T-cell (primary cell): ENCODE results near the gene BTBD6. TPM values are rescaled to one million over a fixed set of nuclear protein-coding genes. Genes with fewer than 3 reads are reported as not detected.

Experiments
- ATAC-seq, 4 experiments: fragments of 200-7000 bp in 3 of 4; fragments of 150-1000 bp in 1 of 4; cut with Tn5 transposase; replicated peaks in 1 of 4; 1 replicate in 3 of 4; 2 replicates in 1 of 4; pipeline ENCODE4 v1.10.0; 2021; ENCODE audit warnings: moderate library complexity in 3 of 4, mild to moderate bottlenecking in 2 of 4, moderate number of reproducible peaks in 1 of 4
- CTCF ChIA-PET, 2 donors: fragments of 300-600 bp; sonication (Branson Sonifier 250); formaldehyde crosslinking; loops; one replicate each; lab custom pipeline; 2022; ENCODE audit warnings: antibody characterized with exemption in 2 of 2; lab: Charles Lee
- POLR2A ChIA-PET, 2 donors: fragments of 300-600 bp; sonication (Branson Sonifier 250); formaldehyde crosslinking; loops; one replicate each; lab custom pipeline; 2022; ENCODE audit warnings: antibody characterized with exemption in 2 of 2; lab: Charles Lee
- DNase-seq, 35 experiments: peaks; one replicate each; pipeline versions ENCODE4 v3.0.0 to v3.0.0-alpha.2; 2013 to 2023
- H3K27ac ChIP-seq: one replicate; pipeline ENCODE4 v1.5.1; 2013; ENCODE audit warnings: low read length
- H3K27me3 ChIP-seq, 2 experiments: replicated peaks in 1 of 2; 1 replicate in 1 of 2; 2 replicates in 1 of 2; pipeline versions ENCODE4 v1.6.1 to v1.7.0; 2013; ENCODE audit warnings: low read length in 1 of 2, mixed read lengths in 1 of 2; ENCODE audit not compliant: control insufficient read depth in 2 of 2, insufficient read depth in 2 of 2; ENCODE audit errors: extremely low read depth in 1 of 2
- H3K36me3 ChIP-seq, 2 donors: 1 replicate in 1 of 2; 2 replicates in 1 of 2; pipeline versions ENCODE4 v1.6.1 to v1.7.0; 2013; ENCODE audit warnings: low read length in 1 of 2; ENCODE audit not compliant: control insufficient read depth in 2 of 2, insufficient read depth in 1 of 2; ENCODE audit errors: extremely low read depth in 1 of 2
- H3K4me1 ChIP-seq, 2 experiments: 1 replicate in 1 of 2; 2 replicates in 1 of 2; pipeline versions ENCODE4 v1.6.1 to v1.7.0; 2013; ENCODE audit warnings: low read length in 2 of 2, mixed read lengths in 1 of 2; ENCODE audit not compliant: insufficient read depth in 2 of 2, control insufficient read depth in 1 of 2; ENCODE audit errors: extremely low read depth in 1 of 2
- H3K4me3 ChIP-seq, 2 donors: 1 replicate in 1 of 2; 2 replicates in 1 of 2; pipeline versions ENCODE4 v1.5.1 to v1.7.0; 2013; ENCODE audit warnings: mild to moderate bottlenecking in 2 of 2, low read length in 1 of 2, moderate library complexity in 1 of 2; ENCODE audit not compliant: control insufficient read depth in 1 of 2; ENCODE audit errors: extremely low read depth in 1 of 2
- H3K9me3 ChIP-seq: 2 replicates; pipeline ENCODE4 v1.7.0; 2013
- H3K27ac Mint-ChIP-seq, 2 donors: one replicate each; pipeline ENCODE4 v1.8.0; 2020 to 2021; ENCODE audit warnings: mild to moderate bottlenecking in 2 of 2, mixed read lengths in 2 of 2
- H3K27me3 Mint-ChIP-seq, 2 donors: one replicate each; pipeline ENCODE4 v1.8.0; 2021 to 2022; ENCODE audit warnings: mixed read lengths in 2 of 2
- H3K36me3 Mint-ChIP-seq: one replicate; pipeline ENCODE4 v1.8.0; 2021; ENCODE audit warnings: mixed read lengths
- H3K4me1 Mint-ChIP-seq, 3 donors: one replicate each; pipeline ENCODE4 v1.8.0; 2020 to 2022; ENCODE audit warnings: mixed read lengths in 3 of 3, mild to moderate bottlenecking in 1 of 3
- H3K4me3 Mint-ChIP-seq, 3 donors: one replicate each; pipeline ENCODE4 v1.8.0; 2020 to 2022; ENCODE audit warnings: mild to moderate bottlenecking in 3 of 3, mixed read lengths in 3 of 3, moderate library complexity in 3 of 3
- H3K9me3 Mint-ChIP-seq, 3 donors: one replicate each; pipeline ENCODE4 v1.8.0; 2020 to 2022; ENCODE audit warnings: mixed read lengths in 3 of 3
- WGBS: methylation state at CpG from one replicate; pipeline ENCODE4 v1.1.5; 2013; ENCODE audit warnings: missing lambda C conversion rate; ENCODE audit not compliant: insufficient coverage; 5-methylcytosine and 5-hydroxymethylcytosine counted together
- total RNA-seq, 35 experiments: library from RNA in 6 of 35; stranded (reverse) in 6 of 35; fragments of 120-200 nt in 1 of 35; gene quantifications; one replicate each; pipeline versions ENCODE4 v1.2.1 to v1.2.4 and lab custom pipeline; 2013 to 2026

Gene BTBD6
- total RNA-seq, 5 donors from 2014 or later (not counting 1 experiment from before 2014, with no cell fraction given), result 36.0 to 55.1 (median 43.3) TPM

DNA sequence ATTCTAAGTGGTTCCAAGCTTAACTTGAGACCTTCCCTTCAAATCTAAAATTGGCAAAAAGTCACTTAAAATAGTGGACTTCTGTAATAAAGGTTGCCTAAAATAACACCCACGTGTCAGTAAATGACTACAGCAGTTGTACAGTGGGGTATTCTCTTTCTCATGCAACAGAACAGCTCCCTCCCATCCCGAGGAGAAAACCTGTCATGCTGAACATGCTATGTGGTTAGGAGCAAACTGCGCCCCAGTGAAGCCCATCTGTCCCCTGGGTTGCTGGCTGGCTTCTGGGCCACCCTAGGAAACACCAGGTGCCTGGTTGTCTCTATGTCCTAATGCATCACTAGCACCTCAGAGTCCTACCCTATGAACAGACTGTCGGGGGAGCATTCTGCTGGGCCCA is 2.7 kb downstream of the BTBD6 start:
- H3K36me3 ChIP-seq, result peaks cover 16 to 34% of the 10 kb centered on the region in 2 donors
- peak overlapping the region in 2 of 3 donors; percentile 64 to 68 for H3K4me3 Mint-ChIP-seq
- H3K27ac Mint-ChIP-seq, result peak overlapping the region in 1 of 2 donors; percentile 34
- POLR2A ChIA-PET, result no interaction called here
- no peak for DNase-seq
- peaks cover 16 to 34% (median 30%) of the 10 kb centered on the region in 3 donors for H3K4me1 Mint-ChIP-seq
- H3K4me1 ChIP-seq, result peaks cover 2 to 35% of the 10 kb centered on the region in 2 experiments
- no peaks in the 10 kb centered on the region for H3K9me3 Mint-ChIP-seq
- no peaks in the 10 kb centered on the region for H3K9me3 ChIP-seq
- H3K27me3 ChIP-seq, result no peaks in the 10 kb centered on the region
- WGBS, result no CpG with 5 or more reads among the region's 4 CpGs
- CTCF ChIA-PET, result no interaction called here
- no peak for ATAC-seq
- no peak overlapping the region for H3K27ac ChIP-seq
- no peaks in the 10 kb centered on the region for H3K27me3 Mint-ChIP-seq
- no peak overlapping the region for H3K4me3 ChIP-seq
- peaks cover 15% of the 10 kb centered on the region for H3K36me3 Mint-ChIP-seq

DNA sequence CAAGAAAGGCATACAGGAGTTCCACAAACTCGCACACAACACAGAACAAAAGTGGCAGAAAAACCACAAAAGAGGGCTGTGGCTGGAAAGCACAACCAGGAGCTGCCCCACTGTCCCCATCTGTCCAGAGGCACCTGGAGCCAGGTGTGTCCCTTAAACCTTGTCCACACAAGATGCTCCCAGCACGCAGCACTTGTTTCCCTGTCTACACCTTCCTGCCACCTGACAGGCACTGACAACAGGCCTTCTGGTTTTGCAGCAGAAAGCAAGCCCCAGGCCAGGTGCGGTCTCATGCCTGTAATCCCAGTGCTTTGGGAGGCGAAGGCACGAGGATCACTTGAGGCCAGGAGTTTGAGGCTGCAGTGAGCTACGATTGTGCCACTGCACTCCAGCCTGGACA is 3.6 kb downstream of the BTBD6 start:
- WGBS, result 84% methylated on average over 6 of the region's 6 CpGs
- no peak overlapping the region for H3K27ac Mint-ChIP-seq
- POLR2A ChIA-PET, result no interaction called here
- no peak overlapping the region for H3K4me3 ChIP-seq
- peaks cover 12 to 31% (median 29%) of the 10 kb centered on the region in 3 donors for H3K4me1 Mint-ChIP-seq
- H3K36me3 Mint-ChIP-seq, result peaks cover 13% of the 10 kb centered on the region
- no peaks in the 10 kb centered on the region for H3K9me3 ChIP-seq
- H3K9me3 Mint-ChIP-seq, result no peaks in the 10 kb centered on the region
- H3K27ac ChIP-seq, result no peak overlapping the region
- DNase-seq, result no peak
- CTCF ChIA-PET, result no interaction called here
- H3K4me3 Mint-ChIP-seq, result no peak overlapping the region
- H3K27me3 Mint-ChIP-seq, result no peaks in the 10 kb centered on the region
- H3K4me1 ChIP-seq, result peaks cover 2 to 31% of the 10 kb centered on the region in 2 experiments
- peaks cover 21 to 30% of the 10 kb centered on the region in 2 donors for H3K36me3 ChIP-seq
- H3K27me3 ChIP-seq, result no peaks in the 10 kb centered on the region
- ATAC-seq, result no peak

DNA sequence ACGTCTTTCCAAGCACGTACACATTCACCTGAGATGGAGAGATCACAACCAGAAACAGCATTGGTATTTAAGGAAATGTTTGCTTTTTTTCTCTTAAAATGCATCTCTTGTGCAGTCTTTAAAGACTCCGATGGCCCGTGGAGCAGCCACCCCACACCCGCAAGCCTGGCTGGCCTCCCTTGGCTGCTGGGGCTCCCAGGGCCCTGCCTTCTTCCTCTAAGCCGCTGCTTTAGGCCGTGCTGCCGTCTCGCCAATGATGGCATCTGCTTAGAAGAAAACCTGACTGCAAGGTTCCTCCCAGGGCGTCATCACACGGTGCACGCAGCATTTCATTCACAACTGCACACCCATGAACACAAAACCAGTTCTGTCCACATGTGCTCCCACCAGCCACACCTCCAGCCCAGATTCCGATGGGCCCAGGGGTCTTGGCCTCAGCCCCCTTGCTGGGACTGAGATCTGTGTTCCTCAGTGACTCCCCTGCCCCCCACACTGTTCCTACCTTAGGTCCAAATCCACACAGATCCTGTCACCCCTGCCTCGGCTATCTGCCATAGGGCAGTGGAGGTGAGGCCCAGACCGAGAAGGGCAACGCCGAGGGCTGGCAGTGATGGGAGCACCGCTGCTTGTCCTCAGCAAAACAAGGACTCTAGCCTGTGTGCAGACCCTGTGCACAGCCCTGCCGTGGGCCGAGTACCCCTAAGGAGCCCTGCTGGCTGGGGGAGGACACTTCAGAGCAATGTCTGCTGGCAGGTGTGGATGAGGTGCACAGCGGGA is 4.4 kb downstream of the BTBD6 start:
- Histone ChIP-seq H3K9me3 (no peaks in the 10 kb centered on the region), H3K27ac (no peak overlapping the region), H3K27me3 (no peaks in the 10 kb centered on the region), H3K4me1 (peaks cover 2 to 30% of the 10 kb centered on the region in 2 experiments), H3K4me3 (no peak overlapping the region), H3K36me3 (peaks cover 21 to 30% of the 10 kb centered on the region in 2 donors)
- Mint-ChIP-seq H3K27ac (peak overlapping the region in 1 of 2 donors; percentile 22), H3K4me1 (peaks cover 12 to 31% (median 28%) of the 10 kb centered on the region in 3 donors), H3K4me3 (no peak overlapping the region), H3K36me3 (peaks cover 17% of the 10 kb centered on the region), H3K27me3 (no peaks in the 10 kb centered on the region), H3K9me3 (no peaks in the 10 kb centered on the region)
- WGBS, result 100% methylated on average over 19 of the region's 21 CpGs
- ChIA-PET POLR2A (no interaction called here), CTCF (no interaction called here)
- ATAC-seq (no peak), DNase-seq (no peak)

DNA sequence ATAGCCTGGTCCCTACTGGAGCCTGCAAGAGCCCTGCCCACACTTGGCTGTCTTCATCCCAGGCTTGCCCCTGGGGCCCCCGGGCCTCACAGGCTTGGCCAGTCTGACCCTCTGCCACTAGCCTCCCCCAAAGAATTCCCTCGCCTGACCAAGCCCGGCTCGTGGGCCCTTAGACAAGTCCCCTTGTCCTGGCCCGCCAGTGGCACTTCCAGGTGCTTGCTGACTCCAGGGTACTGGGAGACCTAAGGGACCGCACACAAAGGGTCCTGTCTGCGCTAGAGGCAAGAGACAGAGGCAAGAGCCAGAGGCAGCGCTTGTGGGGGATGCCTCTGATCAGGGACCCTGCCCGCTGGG is 5.0 kb downstream of the BTBD6 start:
- no peaks in the 10 kb centered on the region for H3K9me3 Mint-ChIP-seq
- H3K4me1 ChIP-seq, result peaks cover 0 to 27% of the 10 kb centered on the region in 2 experiments
- H3K36me3 ChIP-seq, result peaks cover 21 to 30% of the 10 kb centered on the region in 2 donors
- ChIA-PET CTCF (no interaction called here), POLR2A (no interaction called here)
- H3K27me3 ChIP-seq, result no peaks in the 10 kb centered on the region
- WGBS, result 100% methylated on average over 7 of the region's 9 CpGs
- H3K27me3 Mint-ChIP-seq, result no peaks in the 10 kb centered on the region
- H3K4me3 Mint-ChIP-seq, result no peak overlapping the region
- peaks cover 12 to 32% (median 28%) of the 10 kb centered on the region in 3 donors for H3K4me1 Mint-ChIP-seq
- no peak for ATAC-seq
- no peak overlapping the region for H3K27ac Mint-ChIP-seq
- H3K9me3 ChIP-seq, result no peaks in the 10 kb centered on the region
- no peak overlapping the region for H3K27ac ChIP-seq
- H3K4me3 ChIP-seq, result no peak overlapping the region
- H3K36me3 Mint-ChIP-seq, result peaks cover 17% of the 10 kb centered on the region
- DNase-seq, result no peak

DNA sequence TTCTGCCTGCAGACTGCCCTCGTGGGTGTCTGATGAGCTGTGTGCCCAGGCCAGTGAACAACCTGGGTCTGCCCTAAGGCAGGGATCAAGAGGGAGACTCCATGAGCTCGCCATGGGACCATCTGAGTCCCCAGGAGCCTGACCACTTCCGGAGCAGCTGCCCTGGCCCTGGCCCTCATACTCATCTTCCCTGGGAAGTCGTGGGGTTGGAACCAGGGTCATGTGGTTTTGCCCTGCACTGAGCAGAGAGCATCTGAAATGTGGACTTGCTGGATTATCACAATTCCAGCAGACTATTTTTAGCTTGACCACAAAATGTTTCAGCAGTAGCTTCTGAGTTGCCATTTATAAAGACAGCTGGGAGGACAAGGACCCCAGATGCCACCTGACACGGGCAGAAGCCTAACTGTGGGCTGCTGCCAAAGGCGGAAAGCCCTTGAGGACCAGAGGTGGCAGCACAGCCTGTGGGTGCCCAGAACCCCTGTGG is 6.7 kb downstream of the BTBD6 start:
- Mint-ChIP-seq H3K36me3 (peaks cover 17% of the 10 kb centered on the region), H3K4me1 (peaks cover 9 to 24% (median 19%) of the 10 kb centered on the region in 3 donors), H3K27me3 (no peaks in the 10 kb centered on the region), H3K27ac (no peak overlapping the region), H3K4me3 (no peak overlapping the region), H3K9me3 (no peaks in the 10 kb centered on the region)
- Histone ChIP-seq H3K4me3 (no peak overlapping the region), H3K27ac (no peak overlapping the region), H3K9me3 (no peaks in the 10 kb centered on the region), H3K4me1 (peaks cover 0 to 16% of the 10 kb centered on the region in 2 experiments), H3K27me3 (no peaks in the 10 kb centered on the region), H3K36me3 (peaks cover 24 to 25% of the 10 kb centered on the region in 2 donors)
- CTCF ChIA-PET, result interaction anchor here in 1 of 2 donors (0.6 kb wide), 1 partner anchor 622 kb away, joined by 3 read pairs; no protein-coding TSS in a partner anchor
- POLR2A ChIA-PET, result no interaction called here
- 79% methylated on average over 5 of the region's 6 CpGs for WGBS
- DNase-seq, result no peak
- no peak for ATAC-seq

DNA sequence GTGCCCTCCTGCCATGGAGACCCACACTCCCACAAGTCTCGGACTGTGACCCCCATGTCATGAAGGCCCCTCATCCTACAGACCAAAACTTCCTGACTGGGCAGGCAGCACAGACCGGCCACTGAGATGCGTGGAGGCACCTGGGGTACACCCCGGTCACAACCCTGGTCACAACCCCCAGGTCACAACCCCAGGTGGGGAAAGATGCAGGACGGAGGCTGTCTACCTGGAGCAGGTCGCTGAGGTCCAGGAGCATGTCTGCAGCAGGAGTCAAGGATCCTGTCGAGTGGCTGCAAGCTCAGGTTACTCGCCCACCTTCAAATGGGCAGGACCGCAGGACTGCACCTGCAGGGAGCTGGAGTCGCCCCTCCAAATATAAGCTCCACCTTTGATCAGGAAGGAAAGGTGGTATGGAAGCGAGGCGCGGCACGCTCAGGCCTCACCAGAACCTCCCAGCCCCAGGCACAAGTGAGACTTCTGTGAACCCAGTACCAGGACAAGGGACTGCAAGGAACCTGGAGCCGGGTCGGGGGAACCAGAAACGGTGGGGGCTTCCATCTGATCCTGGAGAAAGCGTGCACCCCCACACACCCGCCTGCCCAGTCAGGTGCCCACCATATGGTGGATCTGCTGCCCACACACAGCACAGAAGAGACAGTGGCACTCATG is 8.1 kb downstream of the BTBD6 start:
- Histone ChIP-seq H3K27ac (no peak overlapping the region), H3K4me3 (no peak overlapping the region), H3K36me3 (peaks cover 16 to 17% of the 10 kb centered on the region in 2 donors), H3K9me3 (no peaks in the 10 kb centered on the region), H3K4me1 (peaks cover 0 to 10% of the 10 kb centered on the region in 2 experiments), H3K27me3 (no peaks in the 10 kb centered on the region)
- POLR2A ChIA-PET, result interaction anchor here in 1 of 2 donors (0.6 kb wide), 1 partner anchor 76 kb away, joined by 3 read pairs; no protein-coding TSS in a partner anchor
- ATAC-seq (no peak), DNase-seq (no peak)
- no peak overlapping the region for H3K27ac Mint-ChIP-seq
- peaks cover 12% of the 10 kb centered on the region for H3K36me3 Mint-ChIP-seq
- no peak overlapping the region for H3K4me3 Mint-ChIP-seq
- H3K9me3 Mint-ChIP-seq, result no peaks in the 10 kb centered on the region
- no peaks in the 10 kb centered on the region for H3K27me3 Mint-ChIP-seq
- H3K4me1 Mint-ChIP-seq, result peaks cover 6 to 13% (median 11%) of the 10 kb centered on the region in 3 donors
- WGBS, result 93% methylated on average over 16 of the region's 19 CpGs
- CTCF ChIA-PET, result no interaction called here
